A549 (cell line): ENCODE results near the gene PDIA5. TPM values are rescaled to one million over a fixed set of nuclear protein-coding genes. Genes with fewer than 3 reads are reported as not detected.

Experiments used
- ATAC-seq, 2 experiments: fragments of 200-7000 bp in 1 of 2; fragments of >200 bp in 1 of 2; cut with Nextera tagmentation in 1 of 2; cut with Tn5 transposase in 1 of 2; 3 replicates each; pipeline versions ENCODE4 v1.8.0 to v1.9.1; 2018 to 2020; ENCODE audit warnings: mild to moderate bottlenecking in 1 of 2, moderate library complexity in 1 of 2
- CTCF ChIA-PET: fragments of 300-600 bp; sonication (Branson Sonifier 250); formaldehyde crosslinking; extraction: SDS; loops from one replicate; lab custom pipeline; 2021; ENCODE audit warnings: antibody characterized with exemption, inconsistent platforms; lab: Yijun Ruan, JAX
- POLR2A ChIA-PET: fragments of 350-600 bp; formaldehyde crosslinking; extraction: SDS; loops from one replicate; lab custom pipeline; 2021; ENCODE audit warnings: antibody characterized with exemption, inconsistent platforms; lab: Yijun Ruan, JAX
- DNase-seq, 2 experiments: peaks; one replicate each; pipeline versions ENCODE4 v3.0.0 to v3.0.0-alpha.2; 2011 to 2016; ENCODE audit warnings: low read depth in 1 of 2, low spot score in 1 of 2
- FAIRE-seq: peaks from 2 replicates; lab custom pipeline; 2011; peaks lifted over from hg19 to GRCh38; lab: Jason Lieb, UNC
- H3K27ac ChIP-seq, 2 experiments: fragments of >200 bp; sonication (Bioruptor Twin); formaldehyde crosslinking; 3 replicates each; pipeline ENCODE4 v1.5.1; 2016 to 2017
- H3K4me1 ChIP-seq: fragments of >200 bp; sonication (Bioruptor Twin); formaldehyde crosslinking; 3 replicates; pipeline ENCODE4 v1.6.1; 2016
- H3K4me2 ChIP-seq: fragments of >200 bp; sonication (Bioruptor Twin); formaldehyde crosslinking; 3 replicates; pipeline ENCODE4 v1.6.1; 2016
- H3K4me3 ChIP-seq: fragments of >200 bp; sonication (Bioruptor Twin); formaldehyde crosslinking; 3 replicates; pipeline ENCODE4 v1.5.1; 2016
- H3K9me3 ChIP-seq: fragments of >200 bp; sonication (Bioruptor Twin); formaldehyde crosslinking; 3 replicates; pipeline ENCODE4 v1.6.1; 2016
- CHD2 ChIP-seq: fragments of 150-350 bp; IDR thresholded peaks from 2 replicates; pipeline ENCODE4 v1.6.1; 2014; ENCODE audit warnings: low read length; ENCODE audit not compliant: partially characterized antibody
- CHD4 ChIP-seq: fragments of 200-600 bp; sonication (generic); IDR thresholded peaks from 2 replicates; pipeline ENCODE4 v1.6.1; 2016; ENCODE audit warnings: antibody characterized with exemption, mild to moderate bottlenecking, borderline replicate concordance
- EHF ChIP-seq: fragments of 250-450 bp; sonication (Bioruptor Pico); IDR thresholded peaks from 2 replicates; pipeline ENCODE4 v1.5.0; 2020; ENCODE audit warnings: mild to moderate bottlenecking
- EHMT2 ChIP-seq: fragments of 200-600 bp; sonication (generic); IDR thresholded peaks from 2 replicates; pipeline ENCODE4 v1.6.1; 2016; ENCODE audit warnings: antibody characterized with exemption, low read depth, mild to moderate bottlenecking, moderate library complexity
- EP300 ChIP-seq, 2 experiments: fragments of >200 bp; sonication (Bioruptor Twin); formaldehyde crosslinking; IDR thresholded peaks; 2 replicates in 1 of 2; 3 replicates in 1 of 2; pipeline ENCODE4 v1.6.1; 2016 to 2017
- ESRRA ChIP-seq: fragments of 150-350 bp; IDR thresholded peaks from 2 replicates; pipeline ENCODE4 v1.6.1; 2014; ENCODE audit warnings: mild to moderate bottlenecking, low read length, borderline replicate concordance
- HDAC2 ChIP-seq: fragments of 200-600 bp; sonication (generic); IDR thresholded peaks from 2 replicates; pipeline ENCODE4 v1.6.1; 2016
- HEYL ChIP-seq: fragments of 250-450 bp; sonication (Bioruptor Pico); IDR thresholded peaks from 2 replicates; pipeline ENCODE4 v1.8.0; 2021; ENCODE audit warnings: mild to moderate bottlenecking, moderate library complexity
- HOXB13 ChIP-seq: fragments of 250-450 bp; sonication (Bioruptor Pico); IDR thresholded peaks from 2 replicates; pipeline ENCODE4 v1.5.0; 2020; ENCODE audit warnings: low read depth, mild to moderate bottlenecking, moderate library complexity
- HOXB5 ChIP-seq: fragments of 250-450 bp; sonication (Bioruptor Pico); IDR thresholded peaks from 2 replicates; pipeline ENCODE4 v1.5.0; 2020; ENCODE audit warnings: mild to moderate bottlenecking, moderate library complexity
- JUNB ChIP-seq: fragments of >200 bp; sonication (Bioruptor Twin); formaldehyde crosslinking; IDR thresholded peaks from 2 replicates; pipeline ENCODE4 v1.6.1; 2016
- KDM1A ChIP-seq: fragments of 200-600 bp; sonication (generic); IDR thresholded peaks from 2 replicates; pipeline ENCODE4 v1.6.1; 2016; ENCODE audit warnings: low read depth, mild to moderate bottlenecking
- NFE2L2 ChIP-seq: fragments of 150-350 bp; conservative IDR thresholded peaks from 2 replicates; pipeline ENCODE4 v1.6.1; 2014; ENCODE audit warnings: low read length
- RCOR1 ChIP-seq: fragments of 150-350 bp; IDR thresholded peaks from 2 replicates; pipeline ENCODE4 v1.6.1; 2014; ENCODE audit warnings: antibody characterized with exemption, low read length, low read depth
- SREBF2 ChIP-seq: fragments of 450-650 bp; IDR thresholded peaks from 2 replicates; pipeline ENCODE4 v1.6.1; 2014; ENCODE audit warnings: mild to moderate bottlenecking, moderate library complexity
- ZNF302 ChIP-seq: fragments of 250-450 bp; sonication (Bioruptor Pico); IDR thresholded peaks from 2 replicates; pipeline ENCODE4 v1.9.0; 2021; ENCODE audit warnings: inconsistent platforms, mild to moderate bottlenecking, moderate library complexity
- ZSCAN20 ChIP-seq: fragments of 250-450 bp; sonication (Bioruptor Pico); IDR thresholded peaks from 2 replicates; pipeline ENCODE4 v1.8.0; 2022; ENCODE audit warnings: mild to moderate bottlenecking, moderate library complexity
- WGBS: methylation state at CpG from one replicate; pipeline ENCODE4 v1.1.6; 2017; ENCODE audit errors: missing lambda C conversion rate; 5-methylcytosine and 5-hydroxymethylcytosine counted together
- polyA plus RNA-seq, 4 experiments: library from polyadenylated mRNA; depleted of rRNA in 3 of 4; stranded (reverse); fragments of >200 nt; fragmentation: RNase III in 1 of 4; extraction: RNeasy Plus Mini Kit Qiagen cat#74134 plus additional on column Dnase treatment in 1 of 4; gene quantifications; 2 replicates in 3 of 4; 3 replicates in 1 of 4; pipeline ENCODE4 v1.2.3, GENCODE V29; 2011 to 2017
- TF ChIP-seq, protein P1 (sequence below): fragments of >200 bp; sonication (Bioruptor Twin); formaldehyde crosslinking; IDR thresholded peaks from 3 replicates; pipeline ENCODE4 v1.6.1; 2016
- TF ChIP-seq, protein P2 (sequence below): fragments of >200 bp; sonication (Bioruptor Twin); formaldehyde crosslinking; IDR thresholded peaks from 2 replicates; pipeline ENCODE4 v1.6.1; 2016
- TF ChIP-seq, protein P3 (sequence below): fragments of 250-450 bp; sonication (Bioruptor Pico); IDR thresholded peaks from 2 replicates; pipeline ENCODE4 v1.5.0; 2020; ENCODE audit warnings: low read depth, mild to moderate bottlenecking, moderate library complexity
- TF ChIP-seq, protein P4 (sequence below): fragments of 250-450 bp; sonication (Bioruptor Pico); IDR thresholded peaks from 2 replicates; pipeline ENCODE4 v1.5.0; 2021; ENCODE audit warnings: mild to moderate bottlenecking, moderate library complexity, borderline replicate concordance
- TF ChIP-seq, protein P5 (sequence below): fragments of 200-600 bp; sonication (generic); IDR thresholded peaks from 2 replicates; pipeline ENCODE4 v1.6.1; 2016; ENCODE audit warnings: antibody characterized with exemption, mild to moderate bottlenecking, moderate library complexity
- TF ChIP-seq, protein P6 (sequence below): fragments of 150-350 bp; IDR thresholded peaks from 2 replicates; pipeline ENCODE4 v1.6.1; 2014; ENCODE audit warnings: low read depth, mild to moderate bottlenecking, low read length
- TF ChIP-seq, protein P7 (sequence below): IDR thresholded peaks from 2 replicates; pipeline ENCODE4 v1.6.1; 2012; ENCODE audit warnings: low read depth, borderline replicate concordance

PDIA5 gene
- polyA plus RNA-seq, 2 of the 4 experiments (the other 2 are of a cell fraction): 17.5 to 28.1 TPM

DNA sequence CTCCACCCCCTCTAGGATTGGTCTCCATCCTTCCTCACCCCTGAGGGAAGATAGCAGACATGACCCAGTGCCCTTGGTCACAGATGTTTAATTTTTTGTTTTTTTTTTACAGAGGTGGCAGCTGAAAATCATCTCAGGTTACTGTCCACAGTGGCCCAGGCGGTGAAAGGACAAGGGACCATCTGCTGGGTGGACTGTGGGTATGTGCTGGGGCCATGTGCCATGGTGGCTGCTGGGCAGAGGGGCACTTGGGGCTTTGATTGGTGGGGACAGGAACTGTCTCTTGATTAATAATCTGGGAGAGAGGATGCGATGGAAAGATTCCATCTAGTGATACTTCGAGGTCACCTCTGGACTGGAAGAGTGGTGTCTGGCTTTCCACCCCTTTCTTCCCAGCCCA, 25.4 kb downstream of the PDIA5 start (continued):
- no peak for TF ChIP-seq KDM1A
- no peak for TF ChIP-seq EP300 (IDR thresholded peaks at IDR 0.05)
- TF ChIP-seq JUNB: no peak

DNA sequence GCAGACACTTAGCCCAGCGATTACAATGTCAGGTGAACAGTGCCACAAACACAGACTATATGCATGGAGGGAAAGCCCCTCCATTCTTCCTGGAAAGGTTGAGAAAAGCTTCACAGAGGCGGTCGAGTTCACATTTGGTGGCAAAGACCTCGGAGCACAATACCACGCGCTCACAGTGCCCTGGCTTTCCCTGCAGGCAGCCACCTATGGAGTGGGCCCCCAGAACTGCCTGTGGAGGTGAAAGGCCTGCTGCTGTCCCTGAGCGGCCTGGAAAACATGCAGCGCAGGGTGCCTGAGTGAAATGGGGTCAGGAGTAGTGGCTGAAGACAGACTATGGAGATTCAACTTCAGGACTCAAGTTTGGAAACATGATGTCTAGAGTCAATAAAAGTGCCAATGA, 26.9 kb downstream of the PDIA5 start:
- CTCF ChIA-PET: interaction anchor here (1.3 to 1.8 kb wide), 3 partner anchors 11 to 20 kb away, joined by 4 to 5 read pairs (median 4); no protein-coding TSS in a partner anchor
- Histone ChIP-seq H3K4me3 (no peak overlapping the region), H3K4me2 (no peak overlapping the region)
- TF ChIP-seq, protein P1, sequence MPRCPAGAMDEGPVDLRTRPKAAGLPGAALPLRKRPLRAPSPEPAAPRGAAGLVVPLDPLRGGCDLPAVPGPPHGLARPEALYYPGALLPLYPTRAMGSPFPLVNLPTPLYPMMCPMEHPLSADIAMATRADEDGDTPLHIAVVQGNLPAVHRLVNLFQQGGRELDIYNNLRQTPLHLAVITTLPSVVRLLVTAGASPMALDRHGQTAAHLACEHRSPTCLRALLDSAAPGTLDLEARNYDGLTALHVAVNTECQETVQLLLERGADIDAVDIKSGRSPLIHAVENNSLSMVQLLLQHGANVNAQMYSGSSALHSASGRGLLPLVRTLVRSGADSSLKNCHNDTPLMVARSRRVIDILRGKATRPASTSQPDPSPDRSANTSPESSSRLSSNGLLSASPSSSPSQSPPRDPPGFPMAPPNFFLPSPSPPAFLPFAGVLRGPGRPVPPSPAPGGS: no peak
- TF ChIP-seq, protein P2, sequence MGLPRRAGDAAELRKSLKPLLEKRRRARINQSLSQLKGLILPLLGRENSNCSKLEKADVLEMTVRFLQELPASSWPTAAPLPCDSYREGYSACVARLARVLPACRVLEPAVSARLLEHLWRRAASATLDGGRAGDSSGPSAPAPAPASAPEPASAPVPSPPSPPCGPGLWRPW: no peak
- TF ChIP-seq CHD2: no peak
- TF ChIP-seq, protein P3, sequence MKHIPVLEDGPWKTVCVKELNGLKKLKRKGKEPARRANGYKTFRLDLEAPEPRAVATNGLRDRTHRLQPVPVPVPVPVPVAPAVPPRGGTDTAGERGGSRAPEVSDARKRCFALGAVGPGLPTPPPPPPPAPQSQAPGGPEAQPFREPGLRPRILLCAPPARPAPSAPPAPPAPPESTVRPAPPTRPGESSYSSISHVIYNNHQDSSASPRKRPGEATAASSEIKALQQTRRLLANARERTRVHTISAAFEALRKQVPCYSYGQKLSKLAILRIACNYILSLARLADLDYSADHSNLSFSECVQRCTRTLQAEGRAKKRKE: no peak
- no peak for TF ChIP-seq RCOR1
- TF ChIP-seq HDAC2: no peak
- no peak for TF ChIP-seq HOXB13 (CRISPR knock-in tag)
- TF ChIP-seq EHMT2: no peak
- TF ChIP-seq, protein P4, sequence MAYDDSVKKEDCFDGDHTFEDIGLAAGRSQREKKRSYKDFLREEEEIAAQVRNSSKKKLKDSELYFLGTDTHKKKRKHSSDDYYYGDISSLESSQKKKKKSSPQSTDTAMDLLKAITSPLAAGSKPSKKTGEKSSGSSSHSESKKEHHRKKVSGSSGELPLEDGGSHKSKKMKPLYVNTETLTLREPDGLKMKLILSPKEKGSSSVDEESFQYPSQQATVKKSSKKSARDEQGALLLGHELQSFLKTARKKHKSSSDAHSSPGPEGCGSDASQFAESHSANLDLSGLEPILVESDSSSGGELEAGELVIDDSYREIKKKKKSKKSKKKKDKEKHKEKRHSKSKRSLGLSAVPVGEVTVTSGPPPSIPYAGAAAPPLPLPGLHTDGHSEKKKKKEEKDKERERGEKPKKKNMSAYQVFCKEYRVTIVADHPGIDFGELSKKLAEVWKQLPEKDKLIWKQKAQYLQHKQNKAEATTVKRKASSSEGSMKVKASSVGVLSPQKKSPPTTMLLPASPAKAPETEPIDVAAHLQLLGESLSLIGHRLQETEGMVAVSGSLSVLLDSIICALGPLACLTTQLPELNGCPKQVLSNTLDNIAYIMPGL (CRISPR knock-in tag): no peak
- TF ChIP-seq, protein P5, sequence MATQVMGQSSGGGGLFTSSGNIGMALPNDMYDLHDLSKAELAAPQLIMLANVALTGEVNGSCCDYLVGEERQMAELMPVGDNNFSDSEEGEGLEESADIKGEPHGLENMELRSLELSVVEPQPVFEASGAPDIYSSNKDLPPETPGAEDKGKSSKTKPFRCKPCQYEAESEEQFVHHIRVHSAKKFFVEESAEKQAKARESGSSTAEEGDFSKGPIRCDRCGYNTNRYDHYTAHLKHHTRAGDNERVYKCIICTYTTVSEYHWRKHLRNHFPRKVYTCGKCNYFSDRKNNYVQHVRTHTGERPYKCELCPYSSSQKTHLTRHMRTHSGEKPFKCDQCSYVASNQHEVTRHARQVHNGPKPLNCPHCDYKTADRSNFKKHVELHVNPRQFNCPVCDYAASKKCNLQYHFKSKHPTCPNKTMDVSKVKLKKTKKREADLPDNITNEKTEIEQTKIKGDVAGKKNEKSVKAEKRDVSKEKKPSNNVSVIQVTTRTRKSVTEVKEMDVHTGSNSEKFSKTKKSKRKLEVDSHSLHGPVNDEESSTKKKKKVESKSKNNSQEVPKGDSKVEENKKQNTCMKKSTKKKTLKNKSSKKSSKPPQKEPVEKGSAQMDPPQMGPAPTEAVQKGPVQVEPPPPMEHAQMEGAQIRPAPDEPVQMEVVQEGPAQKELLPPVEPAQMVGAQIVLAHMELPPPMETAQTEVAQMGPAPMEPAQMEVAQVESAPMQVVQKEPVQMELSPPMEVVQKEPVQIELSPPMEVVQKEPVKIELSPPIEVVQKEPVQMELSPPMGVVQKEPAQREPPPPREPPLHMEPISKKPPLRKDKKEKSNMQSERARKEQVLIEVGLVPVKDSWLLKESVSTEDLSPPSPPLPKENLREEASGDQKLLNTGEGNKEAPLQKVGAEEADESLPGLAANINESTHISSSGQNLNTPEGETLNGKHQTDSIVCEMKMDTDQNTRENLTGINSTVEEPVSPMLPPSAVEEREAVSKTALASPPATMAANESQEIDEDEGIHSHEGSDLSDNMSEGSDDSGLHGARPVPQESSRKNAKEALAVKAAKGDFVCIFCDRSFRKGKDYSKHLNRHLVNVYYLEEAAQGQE: no peak
- TF ChIP-seq HOXB5 (CRISPR knock-in tag): no peak
- TF ChIP-seq, all 56 proteins: peak for 0
- no peak for ATAC-seq
- H3K4me1 ChIP-seq: peaks cover 17% of the 10 kb centered on the region; the same call in 2 of the 3 replicates
- POLR2A ChIA-PET: no interaction called here
- no peak for FAIRE-seq
- WGBS: 91% methylated on average over 8 of the region's 8 CpGs
- DNase-seq: no peak
- H3K27ac ChIP-seq: no peak overlapping the region
- no peaks in the 10 kb centered on the region for H3K9me3 ChIP-seq

DNA sequence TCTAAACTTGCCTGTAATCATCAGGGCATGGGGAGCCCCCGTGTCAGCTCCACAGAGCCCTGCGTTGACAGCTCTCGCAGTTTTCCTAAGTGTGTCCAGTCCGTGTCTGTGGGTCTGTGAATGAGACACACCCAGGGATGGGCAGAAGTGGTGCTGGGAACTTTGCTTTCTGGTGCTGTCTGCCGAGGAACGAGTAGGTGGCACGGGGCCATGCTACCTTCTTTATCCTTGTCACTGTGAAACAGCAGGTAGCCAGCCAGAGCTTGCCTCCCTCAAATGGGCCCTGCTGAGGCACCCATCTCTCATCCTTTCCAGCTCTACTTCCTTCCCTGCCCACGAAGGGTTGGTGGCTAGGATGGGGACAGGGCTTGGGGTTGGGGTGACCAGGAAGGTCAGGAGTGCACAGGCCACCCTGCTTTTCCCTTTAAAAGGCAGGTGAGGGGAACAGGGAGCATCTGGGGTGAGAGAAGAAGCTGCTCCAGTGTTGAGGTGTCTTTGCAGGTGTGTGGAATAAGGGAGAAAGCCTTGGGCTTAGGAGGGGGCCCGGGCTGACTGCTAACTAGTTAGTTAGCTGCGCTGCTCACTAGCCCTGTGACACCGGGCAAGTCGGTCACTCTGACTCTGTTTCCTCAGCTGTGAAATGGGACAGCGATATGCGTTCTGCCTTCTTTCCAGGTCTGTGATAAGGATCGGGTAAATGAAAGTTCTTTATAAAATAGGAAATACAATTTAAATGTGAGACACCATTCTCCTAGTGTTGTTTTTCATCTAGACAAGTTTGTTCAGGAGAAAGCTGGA, 27.9 kb downstream of the PDIA5 start:
- Histone ChIP-seq H3K9me3 (no peaks in the 10 kb centered on the region), H3K4me1 (peaks cover 11% of the 10 kb centered on the region; the same call in 2 of the 3 replicates), H3K27ac (no peak overlapping the region), H3K4me3 (no peak overlapping the region), H3K4me2 (no peak overlapping the region)
- ChIA-PET POLR2A (no interaction called here), CTCF (interaction anchor here (1.1 to 1.8 kb wide), 2 partner anchors 8 to 10 kb away, joined by 3 to 5 read pairs; no protein-coding TSS in a partner anchor)
- FAIRE-seq (no peak), DNase-seq (no peak), ATAC-seq (no peak)
- 91% methylated on average over 12 of the region's 15 CpGs for WGBS
- TF ChIP-seq ZSCAN20 (CRISPR knock-in tag): no peak
- TF ChIP-seq, protein P6, sequence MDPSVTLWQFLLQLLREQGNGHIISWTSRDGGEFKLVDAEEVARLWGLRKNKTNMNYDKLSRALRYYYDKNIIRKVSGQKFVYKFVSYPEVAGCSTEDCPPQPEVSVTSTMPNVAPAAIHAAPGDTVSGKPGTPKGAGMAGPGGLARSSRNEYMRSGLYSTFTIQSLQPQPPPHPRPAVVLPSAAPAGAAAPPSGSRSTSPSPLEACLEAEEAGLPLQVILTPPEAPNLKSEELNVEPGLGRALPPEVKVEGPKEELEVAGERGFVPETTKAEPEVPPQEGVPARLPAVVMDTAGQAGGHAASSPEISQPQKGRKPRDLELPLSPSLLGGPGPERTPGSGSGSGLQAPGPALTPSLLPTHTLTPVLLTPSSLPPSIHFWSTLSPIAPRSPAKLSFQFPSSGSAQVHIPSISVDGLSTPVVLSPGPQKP: no peak
- no peak for TF ChIP-seq HEYL (CRISPR knock-in tag)
- TF ChIP-seq ESRRA: no peak
- no peak for TF ChIP-seq SREBF2
- TF ChIP-seq NFE2L2: no peak
- TF ChIP-seq EHF (CRISPR knock-in tag): no peak
- TF ChIP-seq, protein P7, sequence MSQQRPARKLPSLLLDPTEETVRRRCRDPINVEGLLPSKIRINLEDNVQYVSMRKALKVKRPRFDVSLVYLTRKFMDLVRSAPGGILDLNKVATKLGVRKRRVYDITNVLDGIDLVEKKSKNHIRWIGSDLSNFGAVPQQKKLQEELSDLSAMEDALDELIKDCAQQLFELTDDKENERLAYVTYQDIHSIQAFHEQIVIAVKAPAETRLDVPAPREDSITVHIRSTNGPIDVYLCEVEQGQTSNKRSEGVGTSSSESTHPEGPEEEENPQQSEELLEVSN: no peak
- TF ChIP-seq ZNF302 (CRISPR knock-in tag): no peak
- TF ChIP-seq CHD4: no peak
- TF ChIP-seq HDAC2: no peak
- no peak for TF ChIP-seq HOXB13 (CRISPR knock-in tag)
